Activated CD4-positive, alpha-beta T cell treated with anti-CD3 and anti-CD28 coated beads, Interleukin-2, amount 10 ng/mL, durations not matched to agents 7 days and 5 days (primary cell): ENCODE measurements around the gene MEGF6. TPM values are rescaled to one million over a fixed set of nuclear protein-coding genes. Genes with fewer than 3 reads are reported as not detected.

Experiments
- CTCF ChIA-PET: fragments of 350-600 bp; sonication (Branson Sonifier 250); formaldehyde crosslinking; loops from one replicate; lab custom pipeline; 2021; ENCODE audit warnings: antibody characterized with exemption; lab: Charles Lee
- POLR2A ChIA-PET: fragments of 350-600 bp; sonication (Branson Sonifier 250); formaldehyde crosslinking; loops from one replicate; lab custom pipeline; 2021; ENCODE audit warnings: antibody characterized with exemption; lab: Charles Lee
- DNase-seq: peaks from one replicate; pipeline ENCODE4 v3.0.0-alpha.2; 2020
- H3K27ac Mint-ChIP-seq: one replicate; pipeline ENCODE4 v1.8.0; 2021; ENCODE audit warnings: mild to moderate bottlenecking, moderate library complexity, mixed read lengths
- H3K27me3 Mint-ChIP-seq: one replicate; pipeline ENCODE4 v1.8.0; 2021; ENCODE audit warnings: mixed read lengths
- H3K36me3 Mint-ChIP-seq: one replicate; pipeline ENCODE4 v1.8.0; 2021; ENCODE audit warnings: low read depth, mixed read lengths
- H3K4me1 Mint-ChIP-seq: one replicate; pipeline ENCODE4 v1.8.0; 2021; ENCODE audit warnings: mixed read lengths
- H3K4me3 Mint-ChIP-seq: one replicate; pipeline ENCODE4 v1.8.0; 2021; ENCODE audit warnings: mild to moderate bottlenecking, moderate library complexity, mixed read lengths
- H3K9me3 Mint-ChIP-seq: one replicate; pipeline ENCODE4 v1.8.0; 2021; ENCODE audit warnings: mixed read lengths
- total RNA-seq, 2 experiments: library from RNA; stranded (reverse); gene quantifications; one replicate each; pipeline ENCODE4 v1.2.3, GENCODE V29; 2021

The MEGF6 gene
- total RNA-seq, 2 experiments from 2014 or later = 20.7 to 26.6 TPM

DNA sequence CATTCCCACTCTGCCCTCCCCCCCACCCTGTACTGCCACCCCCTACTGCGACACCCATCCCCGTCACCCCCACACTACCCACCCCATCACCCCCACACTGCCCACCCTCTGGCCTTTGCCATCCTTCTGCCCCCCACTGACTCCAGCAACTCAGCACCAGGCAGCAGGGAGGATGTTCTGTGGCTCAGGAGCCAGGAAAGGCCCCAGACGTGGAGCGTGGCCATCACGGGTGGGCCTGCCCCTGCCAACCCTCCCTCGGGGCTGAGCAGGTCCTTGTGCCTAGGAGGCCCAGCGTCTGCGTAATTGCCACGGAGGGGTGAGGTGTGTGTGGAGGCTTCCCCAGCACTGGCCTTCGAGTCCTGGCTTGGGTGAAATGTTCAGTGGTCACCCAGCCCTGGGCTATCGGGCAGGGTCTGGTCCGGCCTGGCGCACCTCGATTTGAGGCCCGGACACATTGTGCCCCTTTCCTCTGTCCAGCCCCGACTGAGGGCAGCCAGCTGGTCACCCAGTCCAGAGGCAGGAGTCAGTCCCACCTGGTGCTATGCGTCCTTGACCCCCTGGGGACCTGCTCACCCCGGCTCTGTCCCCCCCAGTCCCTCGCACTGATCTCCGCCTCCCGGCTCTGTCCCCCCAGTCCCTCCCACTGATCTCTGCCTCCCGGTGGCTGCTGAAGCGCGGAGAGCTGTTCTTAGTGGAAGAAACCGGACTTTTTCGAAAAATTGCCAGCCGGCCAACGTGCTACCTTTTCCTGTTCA is 133.9 kb downstream of the MEGF6 start:
- Mint-ChIP-seq H3K36me3 (no peaks in the 10 kb centered on the region), H3K27me3 (no peaks in the 10 kb centered on the region), H3K27ac (no peak overlapping the region), H3K4me3 (no peak overlapping the region), H3K9me3 (no peaks in the 10 kb centered on the region), H3K4me1 (no peaks in the 10 kb centered on the region)
- ChIA-PET CTCF (no interaction called here), POLR2A (no interaction called here)
- no peak for DNase-seq

DNA sequence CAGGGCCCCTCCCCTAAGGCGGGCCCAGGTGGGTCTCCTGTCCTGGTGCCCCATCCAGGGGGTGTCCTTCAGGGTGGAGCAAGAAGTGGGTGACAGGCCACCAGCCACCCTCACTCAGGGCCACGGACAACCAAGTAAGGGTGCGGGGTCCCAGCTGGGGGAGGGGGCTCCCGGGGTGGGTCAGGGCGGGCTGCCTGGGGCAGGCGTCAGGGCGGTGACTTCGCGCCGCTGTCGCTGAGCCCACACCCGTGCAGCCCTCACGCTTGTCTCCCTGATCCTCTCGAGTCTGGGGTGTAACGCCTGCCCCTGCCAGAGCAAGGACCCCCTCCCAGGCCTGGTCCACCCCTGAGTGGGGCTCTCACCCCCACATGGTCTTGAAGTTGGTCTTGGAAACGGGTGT is 134.6 kb downstream of the MEGF6 start:
- CTCF ChIA-PET = no interaction called here
- POLR2A ChIA-PET = no interaction called here
- Mint-ChIP-seq H3K36me3 (no peaks in the 10 kb centered on the region), H3K27ac (no peak overlapping the region), H3K27me3 (no peaks in the 10 kb centered on the region), H3K4me3 (no peak overlapping the region), H3K4me1 (no peaks in the 10 kb centered on the region), H3K9me3 (no peaks in the 10 kb centered on the region)
- no peak for DNase-seq

DNA sequence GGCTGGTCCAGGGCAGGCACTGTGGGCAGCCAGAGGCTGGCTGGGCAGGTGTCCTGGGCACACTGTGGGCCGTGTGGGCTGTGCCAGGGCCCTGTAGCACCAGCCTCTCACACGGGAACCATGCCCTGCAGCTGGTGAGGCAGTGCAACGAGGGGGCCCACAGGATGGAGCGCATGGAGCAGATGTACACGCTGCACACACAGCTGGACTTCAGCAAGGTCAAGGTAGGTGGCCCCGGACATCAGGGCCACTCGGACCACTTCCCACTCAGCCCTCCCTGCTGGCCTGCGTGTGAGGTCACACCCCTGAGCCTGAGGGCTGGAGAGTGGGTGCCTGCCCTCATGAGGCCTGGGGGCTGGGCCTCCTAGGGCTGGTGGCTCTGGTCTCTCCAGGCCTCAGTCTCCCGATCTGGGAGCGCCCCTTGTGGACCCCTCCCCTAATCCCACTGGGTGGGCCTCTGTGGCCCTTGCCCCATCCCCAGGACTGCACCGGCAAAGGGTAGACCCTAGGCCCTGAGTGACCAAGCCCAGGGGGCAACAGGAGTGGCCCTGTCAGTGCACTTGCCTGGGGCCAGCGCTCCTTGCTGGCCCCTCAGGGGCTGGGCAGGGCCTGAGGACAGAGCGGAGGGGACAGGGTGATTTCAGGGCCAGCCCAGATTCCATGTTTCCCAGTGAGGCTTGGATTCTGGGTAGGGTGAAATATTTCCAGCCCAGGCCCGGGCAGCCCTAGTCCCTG is 135.3 kb downstream of the MEGF6 start:
- H3K4me1 Mint-ChIP-seq = no peaks in the 10 kb centered on the region
- CTCF ChIA-PET = no interaction called here
- H3K27me3 Mint-ChIP-seq = no peaks in the 10 kb centered on the region
- H3K4me3 Mint-ChIP-seq = no peak overlapping the region
- no peaks in the 10 kb centered on the region for H3K36me3 Mint-ChIP-seq
- H3K9me3 Mint-ChIP-seq = no peaks in the 10 kb centered on the region
- POLR2A ChIA-PET = interaction anchor here (0.5 kb wide), 1 partner anchor 119 kb away, joined by 8 read pairs; no protein-coding TSS in a partner anchor
- DNase-seq = no peak
- no peak overlapping the region for H3K27ac Mint-ChIP-seq

- no peak overlapping the region for H3K27ac Mint-ChIP-seq
- no peaks in the 10 kb centered on the region for H3K4me1 Mint-ChIP-seq
- no peaks in the 10 kb centered on the region for H3K36me3 Mint-ChIP-seq
- no peaks in the 10 kb centered on the region for H3K9me3 Mint-ChIP-seq
- no peak overlapping the region for H3K4me3 Mint-ChIP-seq
- ChIA-PET POLR2A (no interaction called here), CTCF (no interaction called here)
- H3K27me3 Mint-ChIP-seq = no peaks in the 10 kb centered on the region
- no peak for DNase-seq
These were observed 136.9 kb downstream of the MEGF6 start for GRCh38 chr1:3474421-3474820.

DNA sequence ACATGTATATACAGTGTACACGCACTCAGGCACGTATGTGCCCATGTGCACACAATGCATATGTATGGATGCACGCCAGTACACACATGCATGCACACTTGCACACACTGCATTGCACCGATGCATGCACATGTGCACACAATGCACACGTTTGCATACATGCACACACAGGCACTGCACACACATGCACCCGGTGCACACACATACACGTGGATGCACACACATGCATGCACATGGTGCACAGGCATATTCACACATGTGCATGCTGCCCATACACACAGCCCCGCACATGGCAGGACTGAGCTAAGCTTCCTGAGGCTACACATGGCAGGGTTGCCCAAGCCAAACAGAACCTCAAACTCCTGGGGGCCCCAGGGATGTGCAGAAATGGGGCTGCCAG is 137.3 kb downstream of the MEGF6 start:
- H3K4me1 Mint-ChIP-seq = no peaks in the 10 kb centered on the region
- no peaks in the 10 kb centered on the region for H3K27me3 Mint-ChIP-seq
- DNase-seq = no peak
- H3K36me3 Mint-ChIP-seq = no peaks in the 10 kb centered on the region
- ChIA-PET CTCF (no interaction called here), POLR2A (no interaction called here)
- no peaks in the 10 kb centered on the region for H3K9me3 Mint-ChIP-seq
- H3K4me3 Mint-ChIP-seq = no peak overlapping the region
- no peak overlapping the region for H3K27ac Mint-ChIP-seq

- Mint-ChIP-seq H3K27me3 (no peaks in the 10 kb centered on the region), H3K36me3 (no peaks in the 10 kb centered on the region), H3K4me1 (no peaks in the 10 kb centered on the region), H3K27ac (no peak overlapping the region), H3K4me3 (no peak overlapping the region), H3K9me3 (no peaks in the 10 kb centered on the region)
- no peak for DNase-seq
- CTCF ChIA-PET = no interaction called here
- POLR2A ChIA-PET = no interaction called here
These were observed 137.9 kb downstream of the MEGF6 start for GRCh38 chr1:3473381-3473844.

GRCh38 chr1:3472906-3473305 is 138.4 kb downstream of the MEGF6 start:
- H3K4me3 Mint-ChIP-seq = no peak overlapping the region
- ChIA-PET POLR2A (no interaction called here), CTCF (interaction anchor here (1.8 kb wide), 1 partner anchor 20 kb away, joined by 8 read pairs; no protein-coding TSS in a partner anchor)
- no peaks in the 10 kb centered on the region for H3K4me1 Mint-ChIP-seq
- H3K27me3 Mint-ChIP-seq = no peaks in the 10 kb centered on the region
- H3K9me3 Mint-ChIP-seq = no peaks in the 10 kb centered on the region
- H3K27ac Mint-ChIP-seq = no peak overlapping the region
- no peaks in the 10 kb centered on the region for H3K36me3 Mint-ChIP-seq
- no peak for DNase-seq

DNA sequence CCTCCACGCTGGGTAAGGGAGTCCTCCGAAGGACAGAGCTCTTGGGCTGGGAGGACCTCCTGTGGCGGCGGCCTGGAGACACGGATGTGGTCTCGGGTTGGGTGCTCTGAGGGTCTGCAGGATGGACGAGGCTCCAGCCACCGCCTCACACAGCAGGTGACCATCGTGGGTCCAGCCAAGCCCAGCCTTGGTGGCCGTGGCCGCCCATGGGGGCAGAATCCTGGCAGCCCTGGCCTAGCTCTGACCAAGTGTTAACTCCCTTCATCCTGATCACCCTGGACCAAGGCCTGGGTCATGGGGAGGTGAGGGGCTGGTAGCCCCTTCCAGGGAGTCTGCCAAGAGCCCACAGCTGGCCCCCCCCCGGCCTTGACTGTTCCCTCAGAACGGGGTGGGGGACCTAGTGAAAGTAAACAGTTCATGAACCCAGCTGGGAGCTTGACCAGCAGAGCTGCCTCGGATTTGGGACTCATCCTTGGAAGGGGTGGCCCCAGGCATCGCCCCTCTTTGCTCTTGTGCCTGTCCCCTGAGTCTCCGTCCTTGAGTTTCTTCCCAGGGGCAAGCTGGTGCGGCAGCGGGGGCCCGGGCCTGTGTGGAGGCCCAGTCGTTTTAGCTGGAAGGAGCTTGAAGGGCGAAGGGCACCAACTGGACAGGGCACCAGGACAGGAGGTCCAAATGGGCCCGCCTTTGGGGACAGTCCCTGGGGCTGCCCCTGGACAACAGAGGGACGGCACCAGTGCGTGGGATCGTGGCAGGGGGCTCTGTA is 139.0 kb downstream of the MEGF6 start:
- CTCF ChIA-PET = interaction anchor here (1.8 kb wide), 1 partner anchor 19 kb away, joined by 8 read pairs; no protein-coding TSS in a partner anchor
- Mint-ChIP-seq H3K27me3 (no peaks in the 10 kb centered on the region), H3K27ac (no peak overlapping the region), H3K9me3 (no peaks in the 10 kb centered on the region), H3K36me3 (no peaks in the 10 kb centered on the region), H3K4me1 (no peaks in the 10 kb centered on the region), H3K4me3 (no peak overlapping the region)
- POLR2A ChIA-PET = no interaction called here
- DNase-seq = no peak

- ChIA-PET POLR2A (no interaction called here), CTCF (interaction anchor here (1.8 kb wide), 1 partner anchor 19 kb away, joined by 8 read pairs; no protein-coding TSS in a partner anchor)
- no peak for DNase-seq
- no peak overlapping the region for H3K27ac Mint-ChIP-seq
- no peaks in the 10 kb centered on the region for H3K27me3 Mint-ChIP-seq
- H3K4me3 Mint-ChIP-seq = no peak overlapping the region
- H3K36me3 Mint-ChIP-seq = no peaks in the 10 kb centered on the region
- H3K4me1 Mint-ChIP-seq = no peaks in the 10 kb centered on the region
- no peaks in the 10 kb centered on the region for H3K9me3 Mint-ChIP-seq
These were observed 139.8 kb downstream of the MEGF6 start for GRCh38 chr1:3471356-3472087.

GRCh38 chr1:3470650-3471355 is 140.5 kb downstream of the MEGF6 start:
- POLR2A ChIA-PET = no interaction called here

DNA sequence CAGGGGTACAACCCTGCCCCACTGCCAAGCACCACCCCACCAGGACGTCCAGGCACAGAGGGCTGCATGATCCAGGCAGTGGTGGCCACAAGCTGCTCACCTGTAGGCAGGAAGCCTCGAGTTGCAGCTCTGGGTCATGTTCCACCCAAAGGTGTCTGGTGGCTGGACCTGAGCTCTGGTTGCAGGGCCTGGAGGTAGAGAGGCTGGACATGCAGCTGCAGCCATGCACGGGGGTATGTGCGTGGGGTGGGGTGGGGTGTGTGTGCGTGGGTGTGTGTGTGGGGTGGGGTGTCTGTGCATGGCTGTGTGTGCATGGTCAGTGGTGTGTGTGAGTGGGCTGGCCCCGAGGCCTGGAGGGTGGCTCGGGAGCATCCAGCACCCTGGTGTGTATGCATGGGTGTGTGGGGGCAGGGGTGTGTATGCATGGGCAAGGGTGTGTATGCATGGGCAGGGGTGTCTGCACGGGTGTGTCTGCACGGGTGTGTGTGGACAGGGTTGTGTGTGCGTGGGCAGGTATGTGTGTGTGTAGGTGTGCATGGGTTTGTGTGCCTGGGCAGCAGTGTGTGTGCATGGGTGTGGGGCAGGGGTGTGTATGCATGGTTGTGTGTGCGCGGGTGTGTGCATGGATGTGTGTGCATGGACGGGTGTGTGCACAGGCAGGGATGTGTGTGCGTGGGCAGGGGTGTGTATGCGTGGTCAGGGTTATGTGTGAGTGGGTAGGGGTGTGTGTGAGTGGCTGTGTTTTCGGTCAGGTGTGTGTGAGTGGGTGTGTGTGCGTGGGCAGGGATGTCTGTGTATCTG is 141.3 kb downstream of the MEGF6 start:
- DNase-seq = no peak
- H3K4me1 Mint-ChIP-seq = no peaks in the 10 kb centered on the region
- no peaks in the 10 kb centered on the region for H3K36me3 Mint-ChIP-seq
- H3K4me3 Mint-ChIP-seq = no peak overlapping the region
- H3K27me3 Mint-ChIP-seq = no peaks in the 10 kb centered on the region
- H3K27ac Mint-ChIP-seq = no peak overlapping the region
- POLR2A ChIA-PET = no interaction called here
- no peaks in the 10 kb centered on the region for H3K9me3 Mint-ChIP-seq
- CTCF ChIA-PET = no interaction called here

More at GRCh38 chr1:3470650-3471355, 140.5 kb downstream of the MEGF6 start:
- Mint-ChIP-seq H3K4me1 (no peaks in the 10 kb centered on the region), H3K27ac (no peak overlapping the region), H3K27me3 (no peaks in the 10 kb centered on the region), H3K36me3 (no peaks in the 10 kb centered on the region), H3K4me3 (no peak overlapping the region), H3K9me3 (no peaks in the 10 kb centered on the region)
- no peak for DNase-seq
- CTCF ChIA-PET = interaction anchor here (1.8 kb wide), 1 partner anchor 18 kb away, joined by 8 read pairs; no protein-coding TSS in a partner anchor
